Activated CD8-positive, alpha-beta memory T cell treated with anti-CD3 and anti-CD28 coated beads, Interleukin-2, amount 50 U/mL, for 48 hours (primary cell): Measurements from ENCODE around the gene MAP2K7.

Experiments
- DNase-seq: peaks from one replicate; pipeline ENCODE4 v3.0.0-alpha.2; 2020

Gene MAP2K7

GRCh38 chr19:7867092-7867844 is 36.4 kb upstream of the MAP2K7 start:
- DNase-seq = no peak

- no peak for DNase-seq
Measured at GRCh38 chr19:7868326-7868670, 35.4 kb upstream of the MAP2K7 start.

GRCh38 chr19:7868671-7869452 is 34.8 kb upstream of the MAP2K7 start:
- DNase-seq = peak; percentile 88

GRCh38 chr19:7869453-7869909 is 34.2 kb upstream of the MAP2K7 start:
- peak; percentile 93 for DNase-seq

- DNase-seq = peak; percentile 74
Measured at GRCh38 chr19:7869910-7870511, 33.7 kb upstream of the MAP2K7 start.

- DNase-seq = peak; percentile 82
Measured at GRCh38 chr19:7870571-7871436, 32.9 kb upstream of the MAP2K7 start.

GRCh38 chr19:7871437-7872305 is 32.0 kb upstream of the MAP2K7 start:
- peak; percentile 93 for DNase-seq

GRCh38 chr19:7872306-7873204 is 31.1 kb upstream of the MAP2K7 start:
- DNase-seq = no peak

GRCh38 chr19:7873304-7874075 is 30.2 kb upstream of the MAP2K7 start:
- no peak for DNase-seq

GRCh38 chr19:7874076-7874896 is 29.4 kb upstream of the MAP2K7 start, which contains the start of gene PRR36:
PRR36 (minus strand) TSS chr19:7874390; CDS start chr19:7873689, 701 bp downstream.
- no peak for DNase-seq

- no peak for DNase-seq
Measured at GRCh38 chr19:7874897-7875273, 28.8 kb upstream of the MAP2K7 start.

GRCh38 chr19:7877249-7877836 is 26.3 kb upstream of the MAP2K7 start:
- DNase-seq = no peak

GRCh38 chr19:7879111-7879807 is 24.4 kb upstream of the MAP2K7 start:
- no peak for DNase-seq

- no peak for DNase-seq
Measured at GRCh38 chr19:7879836-7880235, 23.8 kb upstream of the MAP2K7 start.

- DNase-seq = no peak
Measured at GRCh38 chr19:7881910-7882309, 21.8 kb upstream of the MAP2K7 start.

- DNase-seq = no peak
Measured at GRCh38 chr19:7883105-7883504, 20.6 kb upstream of the MAP2K7 start.

GRCh38 chr19:7883796-7884570 is 19.7 kb upstream of the MAP2K7 start:
- DNase-seq = no peak
